Activated CD4-positive, alpha-beta T cell treated with anti-CD3 and anti-CD28 coated beads, Interleukin-2, amount 50 U/mL, for 48 hours (primary cell): ENCODE measurements around the gene EIF2S3B.
"Not testable (repeated sequence)": the region's sequence is repeated elsewhere in the genome, so short reads cannot be mapped to it uniquely, and the experiment has no call there.

ENCODE experiments used
- DNase-seq, 2 experiments: peaks; one replicate each; pipeline ENCODE4 v3.0.0-alpha.2; 2020

The EIF2S3B gene

GRCh38 chr12:10505620-10506019 lies at the start of gene EIF2S3B:
Gene EIF2S3B, plus strand, starts transcription at chr12:10505890. Its CDS starts 13 bp downstream, at chr12:10505903.
- no peak for DNase-seq

DNA sequence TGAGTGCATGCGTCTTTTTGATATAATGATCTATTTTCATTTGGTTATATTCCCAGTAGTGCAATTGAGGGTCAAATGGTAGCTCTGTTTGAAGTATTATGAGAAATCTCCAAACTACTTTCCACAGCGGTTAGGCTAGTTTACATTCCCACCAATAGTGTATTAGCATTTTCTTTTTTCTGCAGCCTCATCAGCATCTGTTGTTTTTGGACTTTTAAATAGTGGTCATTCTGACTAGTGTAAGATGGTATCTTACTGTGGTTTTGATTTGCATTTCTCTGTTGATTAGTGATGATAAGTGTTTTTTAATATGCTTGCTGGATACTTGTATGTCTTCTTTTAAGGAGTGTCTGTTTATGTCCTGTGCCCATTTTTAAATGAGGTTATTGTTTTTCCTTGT lies 48.8 kb upstream of the EIF2S3B start:
- DNase-seq = no peak

GRCh38 chr12:10457760-10458159 lies 47.9 kb upstream of the EIF2S3B start:
- no peak for DNase-seq

DNA sequence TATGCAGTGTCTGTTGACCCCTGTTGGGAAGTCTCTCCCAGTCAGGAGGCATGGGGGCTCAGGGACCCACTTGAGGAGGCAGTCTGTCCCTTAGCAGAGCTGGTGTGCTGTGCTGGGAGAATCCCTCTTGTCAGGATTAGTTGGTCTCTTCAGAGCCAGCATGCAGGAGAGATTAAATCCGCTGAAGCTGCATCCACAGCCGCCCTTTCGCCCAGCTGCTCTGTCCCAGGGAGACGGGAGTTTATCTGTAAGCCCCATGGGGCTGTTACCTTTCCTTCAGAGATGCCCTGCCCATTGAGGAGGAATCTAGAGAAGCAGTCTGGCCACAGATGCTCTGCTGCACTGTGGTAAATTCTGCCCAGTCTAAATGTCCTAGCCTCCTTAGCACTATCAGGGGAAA lies 39.4 kb upstream of the EIF2S3B start:
- DNase-seq = no peak

GRCh38 chr12:10469701-10470100 lies 36.0 kb upstream of the EIF2S3B start:
- no peak for DNase-seq

DNA sequence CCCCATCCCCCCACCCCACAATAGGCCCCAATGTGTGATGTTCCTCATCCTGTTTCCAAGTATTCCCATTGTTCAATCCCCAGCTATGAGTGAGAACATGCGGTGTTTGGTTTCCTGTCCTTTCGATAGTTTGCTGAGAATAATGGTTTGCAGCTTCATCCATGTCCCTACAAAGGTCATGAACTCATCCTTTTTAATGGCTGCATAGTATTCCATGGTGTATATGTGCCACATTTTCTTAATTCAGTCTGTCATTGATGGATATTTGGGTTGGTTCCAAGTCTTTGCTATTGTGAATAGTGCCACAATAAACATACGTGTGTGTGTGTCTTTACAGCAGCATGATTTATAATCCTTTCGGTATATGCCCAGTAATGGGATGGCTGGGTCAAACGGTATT lies 32.9 kb upstream of the EIF2S3B start:
- not testable (repeated sequence) for DNase-seq

DNA sequence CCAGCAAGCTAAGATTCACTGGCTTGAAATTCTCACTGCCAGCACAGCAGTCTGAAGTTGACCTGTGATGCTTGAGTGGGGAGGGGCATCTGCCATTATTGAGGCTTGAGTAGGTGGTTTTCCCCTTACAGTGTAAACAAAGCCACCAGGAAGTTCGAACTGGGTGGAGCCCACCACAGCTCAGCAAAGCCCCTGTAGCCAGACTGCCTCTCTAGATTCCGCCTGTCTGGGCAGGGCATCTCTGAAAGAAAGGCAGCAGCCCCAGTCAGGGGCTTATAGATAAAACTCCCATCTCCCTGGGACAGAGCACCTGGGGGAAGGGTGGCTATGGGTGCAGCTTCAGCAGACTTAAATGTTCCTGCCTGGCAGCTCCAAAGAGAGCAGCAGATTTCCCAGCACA lies 23.8 kb upstream of the EIF2S3B start:
- DNase-seq = not testable (repeated sequence)

DNA sequence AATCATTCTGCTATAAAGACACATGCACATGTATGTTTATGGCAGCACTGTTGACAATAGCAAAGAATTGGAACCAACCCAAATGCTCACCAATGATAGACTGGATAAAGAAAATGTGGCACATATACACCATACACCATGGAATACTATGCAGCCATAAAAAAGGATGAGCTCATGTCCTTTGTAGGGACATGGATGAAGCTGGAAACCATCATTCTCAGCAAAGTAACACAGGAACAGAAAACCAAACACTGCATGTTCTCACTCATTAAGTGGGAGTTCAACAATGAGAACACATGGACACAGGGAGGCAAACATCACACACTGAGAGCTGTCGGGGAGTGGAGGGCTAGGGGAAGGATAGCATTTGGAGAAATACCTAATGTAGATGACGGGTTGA lies 18.4 kb upstream of the EIF2S3B start:
- not testable (repeated sequence) for DNase-seq

DNA sequence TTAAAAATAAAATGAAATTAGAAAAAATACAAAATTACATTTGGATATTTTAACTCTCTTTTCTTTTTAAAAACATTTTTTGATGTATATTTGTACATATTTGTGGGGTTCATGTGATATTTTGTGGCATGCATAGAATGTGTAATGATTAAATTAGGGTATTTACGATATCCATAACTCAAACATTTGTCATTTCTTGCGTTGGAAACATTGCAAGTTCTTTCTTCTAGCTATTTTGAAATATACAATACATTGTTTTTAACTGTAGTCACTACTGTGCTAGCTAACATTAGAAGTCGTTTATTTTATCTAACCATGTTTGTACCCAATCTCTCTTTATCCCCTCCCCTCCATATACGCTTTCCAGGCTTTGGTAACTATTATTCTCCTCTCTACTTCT lies 13.9 kb upstream of the EIF2S3B start:
- no peak for DNase-seq

DNA sequence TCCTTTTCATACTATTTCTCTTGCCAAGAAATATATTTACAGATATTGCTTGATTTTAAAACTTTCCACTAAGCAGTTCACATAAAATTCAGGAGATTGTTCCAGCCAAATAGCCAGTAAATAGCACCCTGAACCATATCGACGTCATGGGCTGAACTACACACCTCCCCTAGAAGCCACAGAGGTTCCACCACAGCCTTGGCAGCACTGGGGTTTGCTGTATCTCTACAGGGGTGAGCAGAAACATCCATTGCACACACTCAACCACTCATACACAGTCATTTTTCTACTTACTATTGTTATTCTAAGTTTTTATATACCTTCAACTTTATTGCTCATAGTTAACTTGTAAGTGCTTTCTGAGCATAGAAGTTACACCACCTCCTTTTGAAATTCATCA lies 8.1 kb upstream of the EIF2S3B start:
- peak; percentile 17 to 21 for DNase-seq

GRCh38 chr12:10498042-10498441 lies 7.6 kb upstream of the EIF2S3B start:
- DNase-seq = no peak

GRCh38 chr12:10501030-10501429 lies 4.7 kb upstream of the EIF2S3B start:
- no peak for DNase-seq

- DNase-seq = no peak
Measured at GRCh38 chr12:10503460-10503859, 2.2 kb upstream of the EIF2S3B start.

- no peak for DNase-seq
Measured at GRCh38 chr12:10511756-10512355, 6.2 kb downstream of the EIF2S3B start.

DNA sequence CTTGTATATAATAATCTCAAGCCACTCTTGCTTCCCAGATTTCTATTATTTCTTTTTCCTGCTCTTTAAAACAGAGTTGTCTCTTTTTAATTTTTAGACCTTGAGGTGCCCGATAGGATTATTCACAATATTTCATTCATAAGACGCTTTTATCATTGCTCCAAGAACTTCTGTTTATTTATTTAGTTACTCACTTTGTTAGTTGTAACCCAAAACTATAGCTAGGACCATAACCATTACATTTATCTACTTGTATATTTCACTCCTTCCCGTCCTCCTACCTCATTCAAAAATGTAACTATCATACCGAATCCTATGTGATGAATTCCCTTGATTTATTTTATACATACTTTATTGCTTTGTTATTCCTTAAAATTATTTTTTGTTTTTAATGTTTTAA lies 7.1 kb downstream of the EIF2S3B start:
- DNase-seq = no peak

DNA sequence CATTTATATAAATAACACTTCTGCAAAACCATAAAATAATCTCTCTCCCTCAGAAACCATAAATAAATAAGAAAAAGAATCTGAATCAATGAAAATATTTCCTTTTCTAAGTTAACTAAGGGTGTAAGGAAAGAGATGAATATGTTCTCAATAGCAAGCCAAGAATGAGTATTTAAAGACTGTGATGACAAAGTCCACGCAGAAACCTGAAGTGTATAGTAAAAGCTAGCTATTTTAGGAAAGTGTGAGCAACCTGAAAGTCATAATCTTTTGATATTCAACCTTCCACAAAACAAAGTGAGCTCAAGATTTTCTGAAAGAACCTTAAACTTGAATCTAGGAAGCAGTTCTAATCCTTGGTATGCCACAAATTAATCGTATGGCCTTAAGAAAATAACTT lies 15.9 kb downstream of the EIF2S3B start:
- DNase-seq = no peak

DNA sequence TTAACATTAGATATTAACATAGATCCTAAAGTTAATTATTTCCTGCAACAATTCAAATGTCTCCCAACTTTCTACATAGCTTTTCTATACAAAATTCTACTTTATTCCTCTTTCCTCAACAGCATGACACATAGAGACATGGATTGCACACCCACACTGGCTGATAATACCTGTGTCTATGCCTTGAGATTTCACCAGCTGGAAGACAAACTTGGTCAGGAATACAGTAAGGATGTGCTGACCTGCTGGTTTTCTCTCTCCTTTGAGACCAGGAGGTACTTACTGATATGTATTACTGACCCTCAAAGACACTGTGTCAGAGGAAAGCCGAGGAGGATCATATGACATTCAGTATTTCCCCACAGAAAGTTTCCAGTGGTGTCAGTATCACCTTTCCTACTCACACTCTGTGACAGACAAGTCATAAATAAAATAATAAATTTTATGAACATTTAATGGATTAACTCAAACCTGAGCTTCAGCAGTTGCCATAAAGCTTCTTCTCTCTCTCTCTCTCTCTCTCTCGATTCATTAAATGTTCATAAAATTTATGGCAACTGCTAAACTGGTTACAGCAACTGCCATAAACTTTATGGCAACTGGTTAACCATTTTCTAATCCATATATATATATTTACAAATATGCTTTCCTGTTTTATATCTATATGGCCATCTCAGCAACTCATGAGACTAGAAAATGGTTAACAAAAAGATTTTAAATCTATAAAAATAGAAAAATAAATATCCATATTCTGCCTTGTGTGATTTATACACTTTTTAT lies 22.7 kb downstream of the EIF2S3B start:
- DNase-seq = no peak

- DNase-seq = no peak
Measured at GRCh38 chr12:10529603-10530002, 23.9 kb downstream of the EIF2S3B start.

DNA sequence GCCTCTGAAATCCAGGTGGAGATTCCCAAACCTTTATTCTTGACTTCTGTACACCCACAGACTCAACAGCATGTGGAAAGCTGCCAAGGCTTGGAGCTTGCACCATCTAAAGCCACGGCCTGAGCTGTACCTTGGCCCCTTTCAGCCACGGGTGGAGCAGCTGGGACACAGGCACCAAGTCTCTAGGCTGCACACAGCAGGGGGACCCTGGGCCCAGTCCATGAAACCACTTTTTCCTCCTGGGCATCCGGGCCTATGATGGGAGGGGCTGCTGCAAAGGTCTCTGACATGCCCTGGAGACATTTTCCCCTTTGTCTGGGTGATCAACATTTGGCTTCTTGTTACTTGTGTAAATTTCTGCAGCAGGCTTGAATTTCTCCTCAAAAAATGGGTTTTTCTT lies 32.0 kb downstream of the EIF2S3B start:
- no peak for DNase-seq

- no peak for DNase-seq
Measured at GRCh38 chr12:10540776-10541205, 35.1 kb downstream of the EIF2S3B start.

DNA sequence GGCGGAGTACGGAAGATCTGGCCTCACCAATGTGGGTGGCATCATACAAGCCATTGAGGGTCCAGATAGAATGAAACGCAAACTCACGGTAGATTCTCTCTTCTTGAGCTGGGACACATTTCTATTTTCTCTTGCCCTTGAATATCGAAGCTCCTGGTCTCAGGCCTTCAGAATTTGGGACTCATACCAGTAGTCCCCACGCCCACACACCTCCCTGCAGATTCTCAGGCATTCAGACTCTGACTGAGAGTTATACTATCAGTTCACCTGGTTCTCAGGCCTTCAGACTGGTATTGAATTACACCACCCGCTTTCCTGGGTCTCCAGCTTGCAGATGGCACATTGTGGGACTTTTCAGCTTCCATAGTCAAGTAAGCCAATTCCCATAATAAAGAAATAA lies 37.8 kb downstream of the EIF2S3B start:
- no peak for DNase-seq

- DNase-seq = no peak
Measured at GRCh38 chr12:10551375-10551774, 45.7 kb downstream of the EIF2S3B start.

DNA sequence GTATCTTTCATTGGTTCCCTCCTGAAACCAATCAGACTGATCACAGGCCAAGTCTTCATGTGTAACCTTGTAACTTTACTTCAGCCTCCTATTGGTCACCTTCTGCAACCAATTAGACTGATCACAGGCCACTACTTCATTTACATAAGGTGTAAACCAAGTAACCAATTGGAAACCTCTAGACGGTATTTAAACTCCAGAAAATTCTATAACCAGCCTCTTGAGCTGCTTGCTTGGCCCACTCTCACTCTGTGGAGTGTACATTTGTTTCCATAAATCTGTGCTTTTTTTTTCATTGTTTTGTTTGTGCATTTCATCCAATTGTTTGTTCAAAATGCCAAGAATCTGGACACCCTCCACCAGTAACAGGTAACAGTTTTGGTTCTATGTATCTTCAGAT lies 47.5 kb downstream of the EIF2S3B start:
- no peak for DNase-seq

- no peak for DNase-seq
Measured at GRCh38 chr12:10554228-10554755, 48.6 kb downstream of the EIF2S3B start.
